ENCODE results near the gene TOB1.

TOB1 gene

DNA sequence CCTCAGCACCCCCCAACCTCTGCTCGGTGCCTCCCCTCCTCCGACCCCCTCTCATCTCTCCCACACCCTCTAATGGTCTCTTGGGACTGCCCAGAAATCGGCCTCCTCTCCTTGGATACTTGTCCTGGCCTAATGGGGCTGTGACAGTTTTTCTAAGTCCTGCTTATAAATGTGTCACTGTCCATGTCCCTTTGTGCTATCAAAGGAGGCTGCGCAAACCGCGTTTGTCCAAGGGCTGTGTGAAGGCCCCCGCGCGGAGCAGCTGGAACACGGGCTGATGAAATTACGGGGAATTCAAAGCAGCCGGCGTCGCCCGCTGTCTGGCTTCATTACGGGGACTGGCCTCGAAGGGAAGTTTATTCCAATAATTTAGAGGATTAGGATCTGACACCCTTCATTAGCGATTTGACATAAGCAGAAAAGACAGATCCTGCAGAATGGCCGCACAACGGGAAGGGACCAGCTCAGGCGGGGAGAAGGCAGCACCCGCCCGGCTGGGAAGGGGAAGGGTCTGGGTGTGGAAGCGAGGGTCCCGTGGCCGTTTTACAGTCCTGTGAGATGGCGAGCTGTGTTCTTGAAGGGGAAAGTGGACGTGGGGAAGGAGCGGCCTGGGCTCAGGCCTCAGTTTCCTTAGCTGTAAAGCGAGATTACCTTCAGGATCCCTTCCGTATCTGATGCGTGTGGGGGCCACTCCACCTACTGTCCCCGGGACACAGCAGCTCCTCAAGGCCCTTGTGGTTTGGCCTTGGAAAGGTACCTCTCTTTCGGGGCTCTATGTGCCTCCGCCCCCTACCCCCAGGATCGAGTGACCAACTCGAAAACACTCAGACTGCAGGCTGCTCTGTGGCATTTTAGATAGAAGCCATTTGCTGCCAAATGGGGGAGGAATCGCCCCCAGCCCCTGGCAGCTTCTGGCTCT lies 32.4 kb downstream of the TOB1 start:
- TF ChIP-seq, protein P1, sequence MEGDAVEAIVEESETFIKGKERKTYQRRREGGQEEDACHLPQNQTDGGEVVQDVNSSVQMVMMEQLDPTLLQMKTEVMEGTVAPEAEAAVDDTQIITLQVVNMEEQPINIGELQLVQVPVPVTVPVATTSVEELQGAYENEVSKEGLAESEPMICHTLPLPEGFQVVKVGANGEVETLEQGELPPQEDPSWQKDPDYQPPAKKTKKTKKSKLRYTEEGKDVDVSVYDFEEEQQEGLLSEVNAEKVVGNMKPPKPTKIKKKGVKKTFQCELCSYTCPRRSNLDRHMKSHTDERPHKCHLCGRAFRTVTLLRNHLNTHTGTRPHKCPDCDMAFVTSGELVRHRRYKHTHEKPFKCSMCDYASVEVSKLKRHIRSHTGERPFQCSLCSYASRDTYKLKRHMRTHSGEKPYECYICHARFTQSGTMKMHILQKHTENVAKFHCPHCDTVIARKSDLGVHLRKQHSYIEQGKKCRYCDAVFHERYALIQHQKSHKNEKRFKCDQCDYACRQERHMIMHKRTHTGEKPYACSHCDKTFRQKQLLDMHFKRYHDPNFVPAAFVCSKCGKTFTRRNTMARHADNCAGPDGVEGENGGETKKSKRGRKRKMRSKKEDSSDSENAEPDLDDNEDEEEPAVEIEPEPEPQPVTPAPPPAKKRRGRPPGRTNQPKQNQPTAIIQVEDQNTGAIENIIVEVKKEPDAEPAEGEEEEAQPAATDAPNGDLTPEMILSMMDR (IDR thresholded peaks at IDR 0.05; ENCODE audit: insufficient read depth, low read length, poor library complexity, severe bottlenecking), result no peak
- Histone ChIP-seq H3K4me3 (replicated peaks; ENCODE audit: low read depth, low read length) (no peak overlapping the region), H3K36me3 (ENCODE audit: control insufficient read depth, insufficient read depth, low read length) (no peaks in the 10 kb centered on the region), H3K27me3 (replicated peaks; ENCODE audit: control insufficient read depth, insufficient read depth, low read length) (no peaks in the 10 kb centered on the region; the same call in 1 of the 2 replicates)
- no peak for DNase-seq (ENCODE audit: extremely low read depth, insufficient read length)

DNA sequence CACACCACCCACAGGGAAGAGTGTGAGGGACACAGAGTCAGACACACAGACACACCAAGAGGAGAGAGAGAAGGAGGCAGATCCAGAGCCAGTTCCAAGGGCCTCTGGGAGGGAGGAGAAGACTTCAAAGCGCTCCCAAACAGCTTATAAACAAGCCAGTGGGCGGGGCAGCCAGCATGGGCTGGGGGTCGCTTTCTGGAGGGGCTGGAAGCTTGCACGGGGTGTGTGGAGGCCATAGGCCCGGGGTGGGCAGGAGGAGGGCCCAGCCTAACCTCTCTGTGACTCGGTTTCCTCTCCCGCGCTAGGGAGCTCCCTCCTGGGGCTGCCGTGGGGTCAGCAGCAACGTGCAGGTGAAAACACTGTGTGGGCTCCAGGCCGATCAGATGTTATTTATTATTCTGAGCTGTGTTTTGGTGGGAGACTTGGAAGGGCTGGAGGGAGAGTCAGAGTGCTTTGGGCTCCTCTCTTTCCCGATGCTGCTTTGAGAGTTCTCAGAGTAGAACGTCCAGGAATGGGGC lies 33.2 kb downstream of the TOB1 start:
- Histone ChIP-seq H3K4me3 (replicated peaks; ENCODE audit: low read depth, low read length) (no peak overlapping the region), H3K27me3 (replicated peaks; ENCODE audit: control insufficient read depth, insufficient read depth, low read length) (no peaks in the 10 kb centered on the region; the same call in 1 of the 2 replicates), H3K36me3 (ENCODE audit: control insufficient read depth, insufficient read depth, low read length) (no peaks in the 10 kb centered on the region)
- DNase-seq (ENCODE audit: extremely low read depth, insufficient read length), result no peak
- TF ChIP-seq, protein P1 (IDR thresholded peaks at IDR 0.05; ENCODE audit: insufficient read depth, low read length, poor library complexity, severe bottlenecking), result no peak

DNA sequence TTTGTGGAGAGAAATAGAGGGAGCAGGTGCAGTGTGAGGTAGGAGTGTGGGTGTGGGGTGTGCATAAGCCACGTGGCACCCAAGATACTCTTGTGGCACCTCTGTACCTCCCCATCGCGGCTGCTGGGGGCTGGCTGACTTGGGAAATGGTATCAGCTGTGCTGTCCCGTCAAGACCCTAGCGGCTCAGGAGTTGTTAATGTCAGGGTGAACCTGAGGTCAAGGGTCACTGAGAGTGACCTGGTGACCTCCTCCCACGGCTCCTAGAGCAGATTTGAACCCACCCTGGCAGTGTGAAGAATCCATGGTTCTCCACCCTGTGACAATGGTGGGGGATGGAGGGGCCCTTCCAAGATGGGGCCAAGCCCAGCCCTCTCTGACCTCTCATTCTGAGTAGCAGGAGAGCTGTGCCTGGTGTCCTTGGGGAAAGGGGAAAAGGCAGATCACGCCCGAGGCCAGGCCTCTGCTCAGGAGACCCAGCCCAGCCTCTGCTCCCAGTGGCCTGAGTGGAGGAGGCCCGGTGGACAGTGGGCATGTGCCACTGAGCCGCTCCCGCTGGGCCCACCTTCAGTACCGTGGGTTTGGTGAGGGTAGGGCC lies 33.8 kb downstream of the TOB1 start:
- Histone ChIP-seq H3K4me3 (replicated peaks; ENCODE audit: low read depth, low read length) (no peak overlapping the region), H3K27me3 (replicated peaks; ENCODE audit: control insufficient read depth, insufficient read depth, low read length) (no peaks in the 10 kb centered on the region; the same call in 1 of the 2 replicates), H3K36me3 (ENCODE audit: control insufficient read depth, insufficient read depth, low read length) (no peaks in the 10 kb centered on the region)
- TF ChIP-seq, protein P1 (IDR thresholded peaks at IDR 0.05; ENCODE audit: insufficient read depth, low read length, poor library complexity, severe bottlenecking), result no peak
- DNase-seq (ENCODE audit: extremely low read depth, insufficient read length), result no peak

DNA sequence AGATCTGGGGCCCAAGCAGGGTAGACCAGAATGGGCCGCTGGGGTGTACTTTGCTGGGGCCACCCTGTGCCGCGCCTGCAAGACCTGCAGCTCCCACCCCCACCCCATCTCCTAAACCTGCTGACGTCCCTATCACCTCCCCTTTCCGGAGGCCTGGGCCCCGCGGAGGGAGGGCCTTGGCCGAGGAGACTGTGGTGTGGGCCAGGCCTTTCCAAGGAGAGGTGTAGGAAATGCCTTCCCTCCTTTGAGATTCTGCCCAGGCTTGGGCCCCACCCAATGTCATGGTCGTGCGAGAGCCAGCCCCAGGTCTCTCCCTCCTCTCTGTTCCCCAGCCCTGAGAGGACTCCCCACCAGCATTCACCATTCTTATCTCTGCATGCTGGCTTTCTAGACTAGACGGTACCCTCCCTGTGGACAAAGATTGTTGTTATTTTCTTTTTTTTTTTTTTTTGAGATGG lies 34.7 kb downstream of the TOB1 start:
- Histone ChIP-seq H3K4me3 (replicated peaks; ENCODE audit: low read depth, low read length) (no peak overlapping the region), H3K36me3 (ENCODE audit: control insufficient read depth, insufficient read depth, low read length) (no peaks in the 10 kb centered on the region), H3K27me3 (replicated peaks; ENCODE audit: control insufficient read depth, insufficient read depth, low read length) (no peaks in the 10 kb centered on the region; the same call in 1 of the 2 replicates)
- DNase-seq (ENCODE audit: extremely low read depth, insufficient read length), result no peak
- TF ChIP-seq, protein P1 (IDR thresholded peaks at IDR 0.05; ENCODE audit: insufficient read depth, low read length, poor library complexity, severe bottlenecking), result no peak

DNA sequence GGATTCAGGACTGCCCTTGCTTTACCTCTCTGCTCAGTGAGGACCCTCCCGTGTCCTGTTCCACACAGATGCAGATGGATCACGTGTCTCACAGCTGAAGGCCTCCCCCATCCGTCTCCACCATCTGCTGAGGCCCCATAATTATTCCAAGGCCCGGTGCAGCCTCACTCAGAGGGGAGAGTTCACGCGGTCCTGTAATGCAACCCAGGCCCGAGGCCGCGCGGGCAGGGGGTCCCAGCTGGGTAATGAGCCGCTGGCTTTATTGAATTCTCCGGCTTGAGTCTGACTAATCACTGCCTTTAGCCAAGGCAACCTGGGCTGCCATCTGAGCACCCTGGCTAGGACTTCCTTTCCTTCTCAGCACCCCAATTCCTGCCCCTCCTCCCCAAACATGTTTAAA lies 35.2 kb downstream of the TOB1 start:
- no peak for DNase-seq (ENCODE audit: extremely low read depth, insufficient read length)
- TF ChIP-seq, protein P1 (IDR thresholded peaks at IDR 0.05; ENCODE audit: insufficient read depth, low read length, poor library complexity, severe bottlenecking), result no peak
- H3K36me3 ChIP-seq (ENCODE audit: control insufficient read depth, insufficient read depth, low read length), result no peaks in the 10 kb centered on the region
- H3K27me3 ChIP-seq (replicated peaks; ENCODE audit: control insufficient read depth, insufficient read depth, low read length), result no peaks in the 10 kb centered on the region; the same call in 1 of the 2 replicates
- no peak overlapping the region for H3K4me3 ChIP-seq (replicated peaks; ENCODE audit: low read depth, low read length)
